CD4-positive, CD25-positive, alpha-beta regulatory T cell (primary cell): Measurements from ENCODE around the gene NYAP1. TPM values are rescaled to one million over a fixed set of nuclear protein-coding genes. Genes with fewer than 3 reads are reported as not detected.
A peak's percentile ranks its signal among the peaks of the same experiment; 100 is the strongest.
"Not testable (repeated sequence)": the region's sequence is repeated elsewhere in the genome, so short reads cannot be mapped to it uniquely, and the experiment has no call there.

Experiments
- ATAC-seq, 2 donors: fragments of 150-1000 bp; cut with Tn5 transposase; one replicate each; pipeline ENCODE4 v1.10.0; 2021; ENCODE audit warnings: low read depth in 2 of 2, moderate number of reproducible peaks in 2 of 2, moderate library complexity in 1 of 2
- DNase-seq, 3 donors: peaks; one replicate each; pipeline versions ENCODE4 v3.0.0 to v3.0.0-alpha.2; 2012 to 2022; ENCODE audit warnings: mixed read lengths in 1 of 3
- H3K27ac ChIP-seq: one replicate; pipeline ENCODE4 v1.7.0; 2013; ENCODE audit warnings: mild to moderate bottlenecking, low read length; ENCODE audit not compliant: insufficient read depth, poor library complexity, severe bottlenecking
- H3K27me3 ChIP-seq: one replicate; pipeline ENCODE4 v1.7.0; 2013; ENCODE audit warnings: low read length; ENCODE audit not compliant: control insufficient read depth, insufficient read depth
- H3K36me3 ChIP-seq: one replicate; pipeline ENCODE4 v1.7.0; 2013; ENCODE audit warnings: mild to moderate bottlenecking, low read length, moderate library complexity; ENCODE audit not compliant: control insufficient read depth, insufficient read depth
- H3K4me1 ChIP-seq: 2 replicates; pipeline ENCODE4 v1.7.0; 2013; ENCODE audit warnings: mild to moderate bottlenecking, low read length; ENCODE audit not compliant: insufficient read depth, control insufficient read depth, poor library complexity, severe bottlenecking
- H3K4me3 ChIP-seq: one replicate; pipeline ENCODE4 v1.7.0; 2013; ENCODE audit warnings: low read depth, mild to moderate bottlenecking, low read length, moderate library complexity
- H3K9me3 ChIP-seq, 2 experiments: 1 replicate in 1 of 2; 2 replicates in 1 of 2; pipeline ENCODE4 v1.7.0; 2013; ENCODE audit warnings: low read length in 2 of 2, mild to moderate bottlenecking in 1 of 2, moderate library complexity in 1 of 2; ENCODE audit not compliant: control insufficient read depth in 2 of 2
- H3K27ac Mint-ChIP-seq, 3 donors: one replicate each; pipeline ENCODE4 v1.8.0; 2020 to 2022; ENCODE audit warnings: mild to moderate bottlenecking in 3 of 3, mixed read lengths in 3 of 3, moderate library complexity in 2 of 3
- H3K27me3 Mint-ChIP-seq: one replicate; pipeline ENCODE4 v1.8.0; 2022; ENCODE audit warnings: mild to moderate bottlenecking, mixed read lengths
- H3K36me3 Mint-ChIP-seq: one replicate; pipeline ENCODE4 v1.8.0; 2020; ENCODE audit warnings: mixed read lengths
- H3K4me1 Mint-ChIP-seq, 4 donors: one replicate each; pipeline ENCODE4 v1.8.0; 2020 to 2022; ENCODE audit warnings: mixed read lengths in 4 of 4, mild to moderate bottlenecking in 1 of 4
- H3K4me3 Mint-ChIP-seq, 4 donors: one replicate each; pipeline ENCODE4 v1.8.0; 2020 to 2022; ENCODE audit warnings: mild to moderate bottlenecking in 4 of 4, mixed read lengths in 4 of 4, moderate library complexity in 3 of 4
- H3K9me3 Mint-ChIP-seq, 7 donors: one replicate each; pipeline ENCODE4 v1.8.0; 2020 to 2022; ENCODE audit warnings: mixed read lengths in 7 of 7, mild to moderate bottlenecking in 3 of 7, moderate library complexity in 2 of 7
- polyA plus RNA-seq, 4 donors: library from polyadenylated mRNA; unstranded; fragments of 300-500 nt; fragmentation: Illumina TruSeq; gene quantifications; one replicate each; pipeline ENCODE4 v1.2.3, GENCODE V29; 2021
- total RNA-seq: library from RNA; stranded (reverse); gene quantifications from one replicate; pipeline ENCODE4 v1.2.3, GENCODE V29; 2022

Gene NYAP1
- total and polyA plus RNA-seq, 5 donors from 2014 or later: 0.89 TPM; not detected in 4

DNA sequence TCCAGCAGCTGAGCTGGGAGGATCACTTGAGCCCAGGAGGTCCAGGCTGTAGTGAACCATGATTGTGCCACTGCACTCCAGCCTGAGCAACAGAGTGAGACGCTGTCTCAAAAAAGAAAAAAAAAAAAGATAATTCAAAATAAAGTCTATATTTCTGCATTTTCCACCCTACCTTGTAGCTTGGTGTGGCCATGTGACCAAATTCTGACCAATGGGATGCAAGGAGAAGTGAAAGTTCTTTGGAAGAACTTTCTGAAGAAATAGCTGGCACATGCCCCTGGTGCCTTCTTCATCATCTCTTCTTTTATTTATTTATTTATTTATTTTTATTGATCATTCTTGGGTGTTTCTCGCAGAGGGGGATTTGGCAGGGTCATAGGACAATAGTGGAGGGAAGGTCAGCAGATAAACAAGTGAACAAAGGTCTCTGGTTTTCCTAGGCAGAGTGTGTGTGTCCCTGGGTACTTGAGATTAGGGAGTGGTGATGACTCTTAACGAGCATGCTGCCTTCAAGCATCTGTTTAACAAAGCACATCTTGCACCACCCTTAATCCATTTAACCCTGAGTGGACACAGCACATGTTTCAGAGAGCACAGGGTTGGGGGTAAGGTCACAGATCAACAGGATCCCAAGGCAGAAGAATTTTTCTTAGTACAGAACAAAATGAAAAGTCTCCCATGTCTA, 38.3 kb downstream of the NYAP1 start:
- not testable (repeated sequence) for H3K36me3 Mint-ChIP-seq, H3K27me3 ChIP-seq, H3K36me3 ChIP-seq, ATAC-seq, H3K9me3 ChIP-seq, H3K4me3 Mint-ChIP-seq, H3K27ac ChIP-seq, H3K27ac Mint-ChIP-seq, H3K9me3 Mint-ChIP-seq, H3K27me3 Mint-ChIP-seq, H3K4me3 ChIP-seq, DNase-seq, H3K4me1 ChIP-seq
- H3K4me1 Mint-ChIP-seq: peaks cover 0 to 14% (median 8%) of the 10 kb centered on the region in 4 donors

DNA sequence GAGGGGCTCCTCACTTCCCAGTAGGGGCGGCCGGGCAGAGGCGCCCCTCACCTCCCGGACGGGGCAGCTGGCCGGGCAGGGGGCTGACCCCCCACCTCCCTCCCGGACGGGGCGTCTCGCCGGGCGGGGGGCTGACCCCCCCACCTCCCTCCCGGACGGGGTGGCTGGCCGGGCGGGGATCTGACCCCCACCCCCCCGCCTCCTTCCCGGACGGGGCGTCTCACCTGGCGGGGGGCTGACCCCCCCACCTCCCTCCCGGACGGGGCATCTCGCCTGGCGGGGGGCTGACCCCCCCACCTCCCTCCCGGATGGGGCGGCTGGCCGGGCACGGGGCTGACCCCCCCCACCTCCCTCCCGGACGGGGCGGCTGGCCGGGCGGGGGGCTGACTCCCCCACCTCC, 39.5 kb downstream of the NYAP1 start:
- H3K27me3 ChIP-seq, H3K27ac Mint-ChIP-seq, H3K4me1 Mint-ChIP-seq, H3K4me1 ChIP-seq, H3K9me3 ChIP-seq, DNase-seq, ATAC-seq, H3K27ac ChIP-seq, H3K4me3 Mint-ChIP-seq, H3K36me3 ChIP-seq, H3K4me3 ChIP-seq, H3K36me3 Mint-ChIP-seq, H3K27me3 Mint-ChIP-seq, H3K9me3 Mint-ChIP-seq: not testable (repeated sequence)

DNA sequence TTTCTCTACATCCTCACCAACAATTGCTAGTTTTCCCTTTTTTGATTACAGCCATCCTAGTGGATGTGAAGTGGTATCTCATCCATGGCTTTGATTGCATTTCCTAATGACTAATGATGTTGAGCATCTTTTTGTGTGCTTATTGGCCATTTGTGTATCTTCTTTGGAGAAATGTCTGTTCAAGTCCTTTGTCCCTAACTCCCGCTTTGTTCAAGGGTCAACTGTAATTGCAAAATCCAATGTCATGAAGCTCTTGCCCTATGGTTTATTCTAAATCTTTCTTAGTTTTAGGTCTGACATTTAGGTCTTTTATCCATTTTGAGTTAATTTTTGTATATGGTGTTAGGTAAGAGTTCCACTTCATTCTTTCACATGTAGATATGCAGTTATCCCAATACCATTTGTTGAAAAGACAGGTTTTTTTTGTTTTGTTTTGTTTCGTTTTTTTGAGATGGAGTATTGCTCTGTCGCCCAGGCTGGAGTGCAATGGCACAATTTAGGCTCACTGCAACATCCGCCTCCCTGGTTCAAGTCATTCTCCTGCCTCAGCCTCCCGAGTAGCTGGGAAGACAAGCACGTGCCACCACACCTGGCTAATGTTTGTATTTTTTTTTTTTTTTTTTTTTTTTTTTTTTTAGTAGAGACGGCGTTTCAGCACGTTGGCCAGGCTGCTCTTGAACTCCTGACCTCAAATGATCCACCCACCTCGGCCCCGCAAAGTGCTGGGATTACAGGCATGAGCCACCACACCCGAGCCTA, 44.6 kb downstream of the NYAP1 start:
- not testable (repeated sequence) for H3K9me3 ChIP-seq, H3K4me1 ChIP-seq, ATAC-seq, H3K4me3 Mint-ChIP-seq, H3K4me3 ChIP-seq, H3K36me3 Mint-ChIP-seq, H3K4me1 Mint-ChIP-seq, H3K27me3 ChIP-seq, H3K27ac Mint-ChIP-seq, H3K27me3 Mint-ChIP-seq, DNase-seq, H3K36me3 ChIP-seq, H3K9me3 Mint-ChIP-seq, H3K27ac ChIP-seq

DNA sequence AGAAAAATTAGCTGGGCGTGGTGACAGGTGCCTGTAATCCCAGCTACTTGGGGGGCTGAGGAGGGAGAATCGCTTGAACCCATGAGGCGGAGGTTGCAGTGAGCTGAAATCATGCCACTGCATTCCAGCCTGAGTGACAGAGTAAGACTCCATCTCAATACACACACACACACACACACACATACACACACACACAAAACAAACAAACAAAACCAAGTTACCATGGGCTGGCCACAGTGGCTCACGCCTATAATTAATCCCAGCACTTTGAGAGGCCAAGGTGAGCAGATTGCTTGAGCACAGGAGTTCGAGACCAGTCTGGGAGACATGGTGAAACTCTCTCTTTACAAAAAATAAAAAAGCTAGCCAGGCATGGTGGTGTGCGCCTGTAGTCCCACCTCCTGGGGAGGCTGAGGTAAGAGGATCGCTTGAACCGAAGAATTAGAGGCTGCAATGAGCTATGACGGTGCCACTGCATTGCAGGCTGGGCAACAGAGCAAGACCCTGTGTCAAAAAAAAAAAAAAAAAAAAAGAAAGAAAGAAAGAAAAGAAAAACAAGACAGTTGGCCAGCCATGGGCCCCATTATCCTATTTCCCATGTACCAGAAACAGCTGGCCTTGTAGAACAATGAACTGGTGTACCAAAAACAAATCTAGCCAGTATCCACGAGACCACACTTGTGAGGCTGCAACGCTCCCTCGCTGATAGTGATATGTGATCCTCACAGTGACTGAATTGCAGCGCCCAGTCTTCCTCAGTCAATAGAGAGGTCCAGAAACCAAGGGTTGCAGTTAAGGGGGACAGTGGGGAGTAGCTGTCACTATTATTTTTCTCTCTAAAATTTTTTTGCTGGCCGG, 48.7 kb downstream of the NYAP1 start:
- ATAC-seq: no peak

DNA sequence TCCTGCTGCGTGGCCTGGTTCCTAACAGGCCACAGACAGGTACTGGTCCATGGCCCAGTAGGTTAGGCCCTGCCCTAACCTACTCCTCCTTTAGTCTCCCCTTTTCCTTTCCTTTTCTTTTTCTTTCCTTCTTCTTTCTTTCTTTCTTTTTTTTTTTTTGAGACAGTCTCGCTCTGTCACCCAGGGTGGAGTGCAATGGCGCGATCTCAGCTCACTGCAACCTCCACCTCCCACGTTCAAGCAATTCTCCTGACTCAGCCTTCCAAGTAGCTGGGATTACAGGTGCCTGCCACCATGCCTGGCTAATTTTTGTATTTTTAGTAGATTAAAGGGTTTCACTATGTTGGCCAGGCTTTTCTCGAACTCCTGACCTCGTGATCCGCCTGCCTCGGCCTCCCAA, 52.3 kb downstream of the NYAP1 start:
- H3K36me3 Mint-ChIP-seq, DNase-seq, H3K4me3 ChIP-seq, ATAC-seq, H3K27ac Mint-ChIP-seq, H3K9me3 ChIP-seq, H3K27ac ChIP-seq, H3K27me3 ChIP-seq, H3K9me3 Mint-ChIP-seq, H3K4me3 Mint-ChIP-seq, H3K27me3 Mint-ChIP-seq, H3K36me3 ChIP-seq: not testable (repeated sequence)
- H3K4me1 Mint-ChIP-seq: peaks cover 6 to 23% (median 12%) of the 10 kb centered on the region in 4 donors
- peaks cover 18% of the 10 kb centered on the region for H3K4me1 ChIP-seq

More for the DNA sequence above, 48.7 kb downstream of the NYAP1 start:
- H3K9me3 ChIP-seq: no peaks in the 10 kb centered on the region
- H3K36me3 Mint-ChIP-seq: no peaks in the 10 kb centered on the region
- H3K27ac Mint-ChIP-seq: no peak overlapping the region
- no peak overlapping the region for H3K4me3 Mint-ChIP-seq
- H3K9me3 Mint-ChIP-seq: no peaks in the 10 kb centered on the region
- H3K4me1 ChIP-seq: no peaks in the 10 kb centered on the region
- no peaks in the 10 kb centered on the region for H3K36me3 ChIP-seq
- H3K27me3 Mint-ChIP-seq: no peaks in the 10 kb centered on the region
- no peaks in the 10 kb centered on the region for H3K27me3 ChIP-seq
- H3K4me3 ChIP-seq: no peak overlapping the region
- no peak overlapping the region for H3K27ac ChIP-seq
- H3K4me1 Mint-ChIP-seq: no peaks in the 10 kb centered on the region
- DNase-seq: no peak

DNA sequence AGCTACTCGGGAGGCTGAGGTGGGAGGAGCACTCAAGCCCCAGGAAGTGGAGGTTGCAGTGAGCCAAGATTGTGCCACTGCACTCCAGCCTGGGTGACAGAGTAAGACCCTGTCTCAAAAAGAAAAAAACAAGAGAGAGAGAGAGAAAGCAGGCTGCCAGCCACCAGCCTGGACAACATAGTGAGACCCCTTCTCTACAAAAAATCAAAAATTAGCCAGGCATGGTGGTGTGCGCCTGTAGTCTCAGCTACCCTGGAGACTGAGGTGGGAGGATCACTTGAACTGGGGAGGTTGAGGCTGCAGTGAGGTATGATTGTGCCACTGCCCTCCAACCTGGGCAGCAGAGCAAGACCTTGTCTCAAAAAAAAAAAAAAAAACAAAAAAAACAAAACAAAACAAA, 53.0 kb downstream of the NYAP1 start:
- H3K36me3 ChIP-seq, H3K9me3 Mint-ChIP-seq, H3K27ac ChIP-seq, H3K36me3 Mint-ChIP-seq, H3K9me3 ChIP-seq, H3K27me3 ChIP-seq, H3K27me3 Mint-ChIP-seq, H3K4me3 ChIP-seq, ATAC-seq, DNase-seq: not testable (repeated sequence)
- H3K4me1 ChIP-seq: peaks cover 21% of the 10 kb centered on the region
- Mint-ChIP-seq H3K27ac (peak overlapping the region in 1 of 3 donors; percentile 23), H3K4me1 (peaks cover 8 to 30% (median 18%) of the 10 kb centered on the region in 4 donors), H3K4me3 (peak overlapping the region in 1 of 4 donors; percentile 37)

DNA sequence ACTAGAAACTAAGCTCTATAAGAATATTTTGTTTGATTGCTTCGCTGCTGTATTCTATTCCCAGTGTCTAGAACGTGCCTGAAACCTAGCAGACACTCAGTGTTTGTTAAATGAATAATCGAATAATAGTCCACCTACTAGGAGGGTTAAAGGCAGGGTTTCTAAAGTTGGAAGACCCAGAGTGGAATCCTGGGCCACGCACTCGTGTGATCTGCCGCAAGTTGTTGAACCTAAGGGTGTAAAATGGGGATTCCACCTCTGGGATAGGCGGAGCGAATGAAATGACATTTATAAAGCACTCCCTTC, 54.6 kb downstream of the NYAP1 start:
- Histone ChIP-seq H3K4me1 (peaks cover 37% of the 10 kb centered on the region), H3K4me3 (peak overlapping the region; percentile 88), H3K36me3 (no peaks in the 10 kb centered on the region), H3K9me3 (no peaks in the 10 kb centered on the region), H3K27me3 (no peaks in the 10 kb centered on the region), H3K27ac (peak overlapping the region; percentile 65)
- ATAC-seq (no peak), DNase-seq (no peak)
- no peaks in the 10 kb centered on the region for H3K27me3 Mint-ChIP-seq
- peak overlapping the region; percentile 56 to 88 (median 79) for H3K27ac Mint-ChIP-seq
- no peaks in the 10 kb centered on the region for H3K9me3 Mint-ChIP-seq
- peaks cover 4% of the 10 kb centered on the region for H3K36me3 Mint-ChIP-seq
- peaks cover 16 to 46% (median 30%) of the 10 kb centered on the region in 4 donors for H3K4me1 Mint-ChIP-seq
- H3K4me3 Mint-ChIP-seq: peak overlapping the region; percentile 93 to 100 (median 98)
